Measurements from ENCODE around the gene IL17REL. TPM values are rescaled to one million over a fixed set of nuclear protein-coding genes. Genes with fewer than 3 reads are reported as not detected.

Gene IL17REL
- total and polyA plus RNA-seq, 2 of the 13 experiments (the other 11 are each of a cell fraction or from before 2014, with no cell fraction given) = not detected

GRCh38 chr22:49973018-49973961, 39.3 kb downstream of the IL17REL start:
- POLR2A ChIA-PET = no interaction called here
- TF ChIP-seq PAXIP1 (CRISPR knock-in tag; conservative IDR thresholded peaks at IDR 0.05) = no peak
- no peak for TF ChIP-seq XBP1 (CRISPR knock-in tag; IDR thresholded peaks at IDR 0.05)
- no peak for TF ChIP-seq HIVEP1 (CRISPR knock-in tag; IDR thresholded peaks at IDR 0.05)
- peak; percentile 57; the same call in 1 of the 2 replicates for TF ChIP-seq CHD4 (IDR thresholded peaks at IDR 0.05; ENCODE audit: borderline replicate concordance, low read length)
- TF ChIP-seq TARDBP (CRISPR knock-in tag; IDR thresholded peaks at IDR 0.05) = peak; percentile 45; the same call in 1 of the 2 replicates
- no peak for TF ChIP-seq ZNF616 (CRISPR knock-in tag; IDR thresholded peaks at IDR 0.05; ENCODE audit: low read depth)
- no peak for TF ChIP-seq ZNF441 (CRISPR knock-in tag; IDR thresholded peaks at IDR 0.05; ENCODE audit: borderline replicate concordance)
- TF ChIP-seq ZBED4 (CRISPR knock-in tag; IDR thresholded peaks at IDR 0.05; ENCODE audit: borderline replicate concordance) = no peak
- no peak for TF ChIP-seq POLR2AphosphoS5 (IDR thresholded peaks at IDR 0.05; ENCODE audit: low read depth, low read length)
- no peak for TF ChIP-seq AHR (CRISPR knock-in tag; IDR thresholded peaks at IDR 0.05)
- no peak for TF ChIP-seq SMARCC2 (IDR thresholded peaks at IDR 0.05)
- TF ChIP-seq FOXO1 (CRISPR knock-in tag; IDR thresholded peaks at IDR 0.05) = no peak
- no peak for TF ChIP-seq MED13 (CRISPR knock-in tag; IDR thresholded peaks at IDR 0.05)

More at GRCh38 chr22:49973018-49973961, 39.3 kb downstream of the IL17REL start:
- no peak overlapping the region for H3K9ac ChIP-seq (ENCODE audit: insufficient read depth, low read depth, low read length)
- no TSS peak for BruUV-seq (replicated peaks)
- peaks cover 51% of the 10 kb centered on the region for H3K4me1 ChIP-seq (ENCODE audit: insufficient read depth, low read length)
- no peaks in the 10 kb centered on the region for H3K36me3 ChIP-seq (replicated peaks in 1 of 2; ENCODE audit: control insufficient read depth in 1 of 2, insufficient read depth in 2 of 2, low read length in 2 of 2)
- H4K20me1 ChIP-seq (ENCODE audit: insufficient read depth, low read length) = no peaks in the 10 kb centered on the region
- DNase-seq (ENCODE audit: low spot score) (no peak), ATAC-seq (no peak), FAIRE-seq (no peak)
- H3K27me3 ChIP-seq (ENCODE audit: control insufficient read depth in 1 of 2, insufficient read depth in 2 of 2, low read length in 2 of 2) = no peaks in the 10 kb centered on the region
- intact Hi-C loops (cut with micrococcal nuclease; ENCODE audit: unreplicated experiment) (no loop called here), in situ Hi-C loops (cut with HindIII; ENCODE audit: extremely low pct_ligation_motif_present, low pct_unique_long_range_greater_than_20kb) (no loop called here)
- H3K9me3 ChIP-seq (ENCODE audit: low read length) = no peaks in the 10 kb centered on the region
- no peak overlapping the region for H3K4me3 ChIP-seq (replicated peaks in 1 of 3; ENCODE audit: insufficient read depth in 1 of 3, low read depth in 2 of 3, low read length in 3 of 3)
- CTCF ChIA-PET (ENCODE audit: low intra/inter-chr PET ratio, low total read pairs) = no interaction called here
- no peak overlapping the region for H3K27ac ChIP-seq (ENCODE audit: extremely low read length, insufficient read depth, low read length)
- 70% methylated on average over 5 of the region's 5 CpGs for whole genome bisulfite sequencing (ENCODE audit: low lambda C conversion rate)
- no peaks in the 10 kb centered on the region for H3K79me2 ChIP-seq (ENCODE audit: insufficient read depth, low read length)
- H3K4me2 ChIP-seq (ENCODE audit: low read depth, low read length) = no peak overlapping the region
- H2AFZ ChIP-seq (ENCODE audit: low read length) = no peak overlapping the region

Data from HepG2 (cell line).